DOHH2 (cell line): ENCODE measurements around the gene KRT2.

Experiments used
- CTCF ChIP-seq: fragments of 200-600 bp; sonication (generic); IDR thresholded peaks from one replicate; pipeline ENCODE4 v1.5.1; 2014; ENCODE audit warnings: antibody characterized with exemption, mild to moderate bottlenecking, low read depth, low read length; ENCODE audit not compliant: poor library complexity, severe bottlenecking
- EZH2phosphoT487 ChIP-seq: fragments of 200-600 bp; sonication (generic); IDR thresholded peaks from 2 replicates; pipeline ENCODE4 v1.6.1; 2017; ENCODE audit warnings: borderline replicate concordance, mild to moderate bottlenecking, antibody characterized with exemption, low read length, moderate library complexity, mixed read lengths

- TF ChIP-seq CTCF (no peak), EZH2phosphoT487 (no peak)
Measured at GRCh38 chr12:52667931-52668330, 15.9 kb upstream of the KRT2 start.
